Uterus (tissue), 2 donors: ENCODE measurements around the gene CLDN24.

Experiments used
- CTCF ChIP-seq, 4 experiments: fragments of 200-600 bp in 2 of 4; fragments of 450-650 bp in 2 of 4; sonication (generic) in 2 of 4; IDR thresholded peaks; one replicate each; pipeline ENCODE4 v1.5.1; 2016 to 2019; ENCODE audit warnings: antibody characterized with exemption in 4 of 4, mild to moderate bottlenecking in 2 of 4, moderate library complexity in 1 of 4
- POLR2A ChIP-seq, 2 donors: fragments of 450-650 bp; IDR thresholded peaks; one replicate each; pipeline ENCODE4 v1.6.1; 2016; ENCODE audit warnings: antibody characterized with exemption in 2 of 2, mild to moderate bottlenecking in 1 of 2, moderate library complexity in 1 of 2

GRCh38 chr4:183335369-183335940, 13.2 kb upstream of the CLDN24 start:
- TF ChIP-seq CTCF (IDR thresholded peaks at IDR 0.05) (no peak), POLR2A (IDR thresholded peaks at IDR 0.05) (no peak)
